ENCODE data around the gene KHDC1L. TPM values are rescaled to one million over a fixed set of nuclear protein-coding genes. Genes with fewer than 3 reads are reported as not detected.

The KHDC1L gene
- total and polyA plus RNA-seq, 4 donors: not detected

GRCh38 chr6:73240730-73241129, 15.4 kb upstream of the KHDC1L start:
- no peak overlapping the region for H3K9ac ChIP-seq (ENCODE audit: low read depth in 1 of 2, low read length in 2 of 2)
- TF ChIP-seq FOXA1 (IDR thresholded peaks at IDR 0.05): no peak
- no peak for TF ChIP-seq SP1 (IDR thresholded peaks at IDR 0.05)
- no peak for TF ChIP-seq HNF4A (conservative IDR thresholded peaks at IDR 0.05)
- TF ChIP-seq ATF3 (IDR thresholded peaks at IDR 0.05): no peak
- TF ChIP-seq YY1 (IDR thresholded peaks at IDR 0.05): no peak
- TF ChIP-seq RXRA (IDR thresholded peaks at IDR 0.05): no peak
- no peak for TF ChIP-seq RAD21 (IDR thresholded peaks at IDR 0.05)
- no peak for TF ChIP-seq EGR1 (IDR thresholded peaks at IDR 0.05; ENCODE audit: low read depth in 2 of 2)
- TF ChIP-seq GABPA (IDR thresholded peaks at IDR 0.05 in 1 of 2, conservative IDR thresholded peaks at IDR 0.05 in 1 of 2): no peak
- TF ChIP-seq TAF1 (conservative IDR thresholded peaks at IDR 0.05): no peak
- TF ChIP-seq NR2F2 (IDR thresholded peaks at IDR 0.05): no peak
- no peaks in the 10 kb centered on the region for H3K9me3 ChIP-seq (ENCODE audit: control insufficient read depth in 4 of 4, low read length in 3 of 4)
- 84% methylated on average over 4 of the region's 4 CpGs for WGBS
- DNase-seq (ENCODE audit: low spot score): no peak
- no peak overlapping the region for H3K4me3 ChIP-seq (ENCODE audit: low read depth in 1 of 3, low read length in 3 of 3)
- H3K36me3 ChIP-seq (ENCODE audit: control insufficient read depth in 4 of 4, insufficient read depth in 3 of 4, low read depth in 1 of 4, low read length in 3 of 4): no peaks in the 10 kb centered on the region
- H3K27me3 ChIP-seq (ENCODE audit: control insufficient read depth in 4 of 4, insufficient read depth in 4 of 4, low read length in 3 of 4): no peaks in the 10 kb centered on the region
- H3K27ac ChIP-seq (ENCODE audit: low read depth in 1 of 2, low read length in 2 of 2): no peak overlapping the region
- H3K4me1 ChIP-seq (ENCODE audit: control insufficient read depth in 4 of 4, insufficient read depth in 4 of 4, low read length in 3 of 4): no peaks in the 10 kb centered on the region

GRCh38 chr6:73236144-73236750, 11.0 kb upstream of the KHDC1L start:
- Histone ChIP-seq H3K27ac (ENCODE audit: low read depth in 1 of 2, low read length in 2 of 2) (no peak overlapping the region), H3K9ac (ENCODE audit: low read depth in 1 of 2, low read length in 2 of 2) (no peak overlapping the region), H3K27me3 (ENCODE audit: control insufficient read depth in 4 of 4, insufficient read depth in 4 of 4, low read length in 3 of 4) (no peaks in the 10 kb centered on the region), H3K4me1 (ENCODE audit: control insufficient read depth in 4 of 4, insufficient read depth in 4 of 4, low read length in 3 of 4) (no peaks in the 10 kb centered on the region), H3K4me3 (ENCODE audit: low read depth in 1 of 3, low read length in 3 of 3) (no peak overlapping the region), H3K9me3 (ENCODE audit: control insufficient read depth in 4 of 4, low read length in 3 of 4) (no peaks in the 10 kb centered on the region), H3K36me3 (ENCODE audit: control insufficient read depth in 4 of 4, insufficient read depth in 3 of 4, low read depth in 1 of 4, low read length in 3 of 4) (no peaks in the 10 kb centered on the region)
- no peak for TF ChIP-seq MAX (IDR thresholded peaks at IDR 0.05)
- no peak for TF ChIP-seq GABPA (IDR thresholded peaks at IDR 0.05 in 1 of 2, conservative IDR thresholded peaks at IDR 0.05 in 1 of 2)
- no peak for TF ChIP-seq RAD21 (IDR thresholded peaks at IDR 0.05)
- no peak for TF ChIP-seq HNF4A (conservative IDR thresholded peaks at IDR 0.05)
- no peak for TF ChIP-seq EGR1 (IDR thresholded peaks at IDR 0.05; ENCODE audit: low read depth in 2 of 2)
- no peak for TF ChIP-seq ZBTB33 (IDR thresholded peaks at IDR 0.05)
- no peak for TF ChIP-seq FOXA1 (IDR thresholded peaks at IDR 0.05)
- TF ChIP-seq SP1 (IDR thresholded peaks at IDR 0.05): no peak
- TF ChIP-seq REST (IDR thresholded peaks at IDR 0.05): no peak
- no peak for TF ChIP-seq NR2F2 (IDR thresholded peaks at IDR 0.05)
- TF ChIP-seq FOXA2 (IDR thresholded peaks at IDR 0.05): no peak
- WGBS: 91% methylated on average over 5 of the region's 5 CpGs
- no peak for DNase-seq (ENCODE audit: low spot score)

Measured in liver (tissue), 9 donors.